Central memory CD8-positive, alpha-beta T cell (primary cell): ENCODE measurements around the gene CDC42BPB.

Source experiments
- ATAC-seq: fragments of 150-1000 bp; cut with Tn5 transposase; replicated peaks from 2 replicates; pipeline ENCODE4 v1.10.0; 2022; ENCODE audit warnings: mild to moderate bottlenecking, moderate FRiP score, moderate number of reproducible peaks; ENCODE audit not compliant: poor library complexity, severe bottlenecking; ENCODE audit errors: extremely low read depth
- DNase-seq, 2 donors: peaks; one replicate each; pipeline ENCODE4 v3.0.0; 2021; ENCODE audit warnings: low spot score in 2 of 2
- H3K27ac Mint-ChIP-seq: one replicate; pipeline ENCODE4 v1.8.0; 2022; ENCODE audit warnings: low read depth, mild to moderate bottlenecking, moderate library complexity, mixed read lengths
- H3K27me3 Mint-ChIP-seq: one replicate; pipeline ENCODE4 v1.8.0; 2022; ENCODE audit warnings: mixed read lengths
- H3K36me3 Mint-ChIP-seq: one replicate; pipeline ENCODE4 v1.8.0; 2022; ENCODE audit warnings: mild to moderate bottlenecking, moderate library complexity, mixed read lengths; ENCODE audit not compliant: insufficient read depth
- H3K4me1 Mint-ChIP-seq: one replicate; pipeline ENCODE4 v1.8.0; 2022; ENCODE audit warnings: mixed read lengths
- H3K4me3 Mint-ChIP-seq: one replicate; pipeline ENCODE4 v1.8.0; 2022; ENCODE audit warnings: mild to moderate bottlenecking, moderate library complexity, mixed read lengths
- H3K9me3 Mint-ChIP-seq: one replicate; pipeline ENCODE4 v1.8.0; 2022; ENCODE audit warnings: mixed read lengths

CDC42BPB gene

GRCh38 chr14:102909462-102909861, 147.9 kb downstream of the CDC42BPB start:
- peaks cover 25% of the 10 kb centered on the region for H3K36me3 Mint-ChIP-seq
- H3K4me1 Mint-ChIP-seq: no peaks in the 10 kb centered on the region
- no peaks in the 10 kb centered on the region for H3K27me3 Mint-ChIP-seq
- no peaks in the 10 kb centered on the region for H3K9me3 Mint-ChIP-seq
- no peak for ATAC-seq
- no peak overlapping the region for H3K27ac Mint-ChIP-seq
- H3K4me3 Mint-ChIP-seq: no peak overlapping the region
- no peak for DNase-seq

- no peaks in the 10 kb centered on the region for H3K9me3 Mint-ChIP-seq
- H3K27me3 Mint-ChIP-seq: no peaks in the 10 kb centered on the region
- peaks cover 28% of the 10 kb centered on the region for H3K36me3 Mint-ChIP-seq
- DNase-seq (no peak), ATAC-seq (no peak)
- no peak overlapping the region for H3K27ac Mint-ChIP-seq
- peaks cover under 1% of the 10 kb centered on the region for H3K4me1 Mint-ChIP-seq
- H3K4me3 Mint-ChIP-seq: no peak overlapping the region
Observed at GRCh38 chr14:102908766-102909455, 148.4 kb downstream of the CDC42BPB start.

- ATAC-seq (no peak), DNase-seq (no peak)
- Mint-ChIP-seq H3K27me3 (no peaks in the 10 kb centered on the region), H3K27ac (no peak overlapping the region), H3K9me3 (no peaks in the 10 kb centered on the region), H3K36me3 (peaks cover 31% of the 10 kb centered on the region), H3K4me3 (no peak overlapping the region), H3K4me1 (peaks cover 8% of the 10 kb centered on the region)
Observed at GRCh38 chr14:102907980-102908730, 149.2 kb downstream of the CDC42BPB start.

- Mint-ChIP-seq H3K36me3 (peaks cover 31% of the 10 kb centered on the region), H3K27me3 (no peaks in the 10 kb centered on the region), H3K4me3 (no peak overlapping the region), H3K4me1 (peaks cover 16% of the 10 kb centered on the region), H3K27ac (no peak overlapping the region), H3K9me3 (no peaks in the 10 kb centered on the region)
- ATAC-seq (no peak), DNase-seq (no peak)
Observed at GRCh38 chr14:102907303-102907844, 150.0 kb downstream of the CDC42BPB start.

GRCh38 chr14:102906616-102907302, 150.6 kb downstream of the CDC42BPB start:
- Mint-ChIP-seq H3K4me3 (no peak overlapping the region), H3K9me3 (no peaks in the 10 kb centered on the region), H3K27ac (no peak overlapping the region), H3K4me1 (peaks cover 18% of the 10 kb centered on the region), H3K36me3 (peaks cover 31% of the 10 kb centered on the region), H3K27me3 (no peaks in the 10 kb centered on the region)
- no peak for ATAC-seq
- no peak for DNase-seq

- peaks cover 34% of the 10 kb centered on the region for H3K36me3 Mint-ChIP-seq
- H3K27ac Mint-ChIP-seq: peak overlapping the region; percentile 65
- no peaks in the 10 kb centered on the region for H3K9me3 Mint-ChIP-seq
- ATAC-seq (no peak), DNase-seq (no peak)
- H3K27me3 Mint-ChIP-seq: no peaks in the 10 kb centered on the region
- H3K4me1 Mint-ChIP-seq: peaks cover 27% of the 10 kb centered on the region
- no peak overlapping the region for H3K4me3 Mint-ChIP-seq
Observed at GRCh38 chr14:102905116-102906108, 151.9 kb downstream of the CDC42BPB start.

GRCh38 chr14:102903889-102904512, 153.3 kb downstream of the CDC42BPB start:
- Mint-ChIP-seq H3K27me3 (no peaks in the 10 kb centered on the region), H3K9me3 (no peaks in the 10 kb centered on the region), H3K4me1 (peaks cover 27% of the 10 kb centered on the region), H3K36me3 (peaks cover 34% of the 10 kb centered on the region), H3K4me3 (no peak overlapping the region), H3K27ac (peak overlapping the region; percentile 67)
- DNase-seq (no peak), ATAC-seq (no peak)

- H3K4me1 Mint-ChIP-seq: peaks cover 27% of the 10 kb centered on the region
- H3K27ac Mint-ChIP-seq: peak overlapping the region; percentile 67
- no peak for ATAC-seq
- no peak for DNase-seq
- H3K36me3 Mint-ChIP-seq: peaks cover 34% of the 10 kb centered on the region
- H3K9me3 Mint-ChIP-seq: no peaks in the 10 kb centered on the region
- H3K27me3 Mint-ChIP-seq: no peaks in the 10 kb centered on the region
- H3K4me3 Mint-ChIP-seq: no peak overlapping the region
Observed at GRCh38 chr14:102903248-102903888, 154.0 kb downstream of the CDC42BPB start.

- H3K36me3 Mint-ChIP-seq: peaks cover 32% of the 10 kb centered on the region
Observed at GRCh38 chr14:102902523-102903247, 154.7 kb downstream of the CDC42BPB start.

GRCh38 chr14:102902086-102902485, 155.3 kb downstream of the CDC42BPB start:
- Mint-ChIP-seq H3K27ac (peak overlapping the region; percentile 82), H3K9me3 (no peaks in the 10 kb centered on the region), H3K27me3 (no peaks in the 10 kb centered on the region), H3K36me3 (peaks cover 28% of the 10 kb centered on the region), H3K4me3 (no peak overlapping the region), H3K4me1 (peaks cover 27% of the 10 kb centered on the region)
- no peak for ATAC-seq
- DNase-seq: no peak

More at GRCh38 chr14:102902523-102903247, 154.7 kb downstream of the CDC42BPB start:
- Mint-ChIP-seq H3K4me1 (peaks cover 27% of the 10 kb centered on the region), H3K4me3 (no peak overlapping the region), H3K9me3 (no peaks in the 10 kb centered on the region), H3K27ac (peak overlapping the region; percentile 82), H3K27me3 (no peaks in the 10 kb centered on the region)
- no peak for DNase-seq
- ATAC-seq: no peak
